Hepatocyte (in vitro differentiated cells): Measurements from ENCODE around the gene MED13L.

ENCODE experiments used
- EZH2 ChIP-seq: fragments of 200-600 bp; sonication (generic); IDR thresholded peaks from 2 replicates; pipeline ENCODE4 v1.6.1; 2016; ENCODE audit warnings: antibody characterized with exemption, mild to moderate bottlenecking, borderline replicate concordance
- TF ChIP-seq, protein P1 (sequence below): fragments of 200-600 bp; sonication (generic); IDR thresholded peaks from 2 replicates; pipeline ENCODE4 v1.5.1; 2016; ENCODE audit warnings: antibody characterized with exemption, mild to moderate bottlenecking; ENCODE audit not compliant: poor library complexity

GRCh38 chr12:116188581-116188980 lies 88.9 kb downstream of the MED13L start:
- TF ChIP-seq, protein P1, sequence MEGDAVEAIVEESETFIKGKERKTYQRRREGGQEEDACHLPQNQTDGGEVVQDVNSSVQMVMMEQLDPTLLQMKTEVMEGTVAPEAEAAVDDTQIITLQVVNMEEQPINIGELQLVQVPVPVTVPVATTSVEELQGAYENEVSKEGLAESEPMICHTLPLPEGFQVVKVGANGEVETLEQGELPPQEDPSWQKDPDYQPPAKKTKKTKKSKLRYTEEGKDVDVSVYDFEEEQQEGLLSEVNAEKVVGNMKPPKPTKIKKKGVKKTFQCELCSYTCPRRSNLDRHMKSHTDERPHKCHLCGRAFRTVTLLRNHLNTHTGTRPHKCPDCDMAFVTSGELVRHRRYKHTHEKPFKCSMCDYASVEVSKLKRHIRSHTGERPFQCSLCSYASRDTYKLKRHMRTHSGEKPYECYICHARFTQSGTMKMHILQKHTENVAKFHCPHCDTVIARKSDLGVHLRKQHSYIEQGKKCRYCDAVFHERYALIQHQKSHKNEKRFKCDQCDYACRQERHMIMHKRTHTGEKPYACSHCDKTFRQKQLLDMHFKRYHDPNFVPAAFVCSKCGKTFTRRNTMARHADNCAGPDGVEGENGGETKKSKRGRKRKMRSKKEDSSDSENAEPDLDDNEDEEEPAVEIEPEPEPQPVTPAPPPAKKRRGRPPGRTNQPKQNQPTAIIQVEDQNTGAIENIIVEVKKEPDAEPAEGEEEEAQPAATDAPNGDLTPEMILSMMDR, result no peak
- TF ChIP-seq EZH2, result no peak
